Kidney (tissue), 14 donors: Measurements from ENCODE around the gene JMJD1C. TPM values are rescaled to one million over a fixed set of nuclear protein-coding genes. Genes with fewer than 3 reads are reported as not detected.

Experiments used
- DNase-seq, 5 donors: peaks; one replicate each; pipeline ENCODE4 v3.0.0-alpha.2; 2013 to 2020
- FAIRE-seq: peaks from 2 replicates; lab custom pipeline; 2012; peaks lifted over from hg19 to GRCh38; lab: Jason Lieb, UNC
- H3K27ac ChIP-seq, 2 donors: one replicate each; pipeline ENCODE4 v1.7.0; 2013; ENCODE audit warnings: low read depth in 2 of 2, low read length in 2 of 2, inconsistent platforms in 1 of 2
- H3K27me3 ChIP-seq: one replicate; pipeline ENCODE4 v1.7.1; 2013; ENCODE audit warnings: low read length, inconsistent platforms; ENCODE audit not compliant: control insufficient read depth, insufficient read depth
- H3K36me3 ChIP-seq, 3 donors: one replicate each; pipeline versions ENCODE4 v1.7.0 to v1.7.1; 2013; ENCODE audit warnings: low read length in 3 of 3, control low read depth in 1 of 3, inconsistent platforms in 1 of 3; ENCODE audit not compliant: insufficient read depth in 3 of 3, control insufficient read depth in 2 of 3
- H3K4me1 ChIP-seq, 3 donors: one replicate each; pipeline versions ENCODE4 v1.7.0 to v1.7.1; 2013; ENCODE audit warnings: low read length in 3 of 3, inconsistent platforms in 1 of 3, low read depth in 1 of 3; ENCODE audit not compliant: control insufficient read depth in 2 of 3, insufficient read depth in 2 of 3
- H3K4me3 ChIP-seq, 3 donors: one replicate each; pipeline versions ENCODE4 v1.7.0 to v1.8.1; 2013; ENCODE audit warnings: low read length in 3 of 3, control low read depth in 1 of 3, inconsistent platforms in 1 of 3
- H3K9ac ChIP-seq, 3 donors: one replicate each; pipeline versions ENCODE4 v1.7.0 to v1.7.1; 2013; ENCODE audit warnings: low read length in 3 of 3, control low read depth in 1 of 3, inconsistent platforms in 1 of 3
- H3K9me3 ChIP-seq, 3 donors: one replicate each; pipeline versions ENCODE4 v1.7.0 to v1.7.1; 2013; ENCODE audit warnings: low read length in 3 of 3, control low read depth in 1 of 3, inconsistent platforms in 1 of 3; ENCODE audit not compliant: control insufficient read depth in 2 of 3, insufficient read depth in 1 of 3
- CTCF ChIP-seq: IDR thresholded peaks from 3 replicates; pipeline ENCODE4 v1.5.1; 2012; ENCODE audit warnings: mild to moderate bottlenecking, moderate library complexity, borderline replicate concordance; ENCODE audit not compliant: insufficient read depth; ENCODE audit errors: extremely low read depth
- intact Hi-C: fragments of 100-400 bp; cut with DNase I; formaldehyde crosslinking; loops from one replicate; pipeline ENCODE4 v1.11.1; 2022
- polyA plus RNA-seq: library from polyadenylated mRNA; stranded (reverse); fragments of 350-450 nt; fragmentation: Illumina TruSeq; extraction: RNeasy Lipid Tissue Mini Kit (QIAGEN cat#74804); gene quantifications from one replicate; pipeline ENCODE4 v1.2.3, GENCODE V29; 2014; ENCODE audit warnings: low read depth, low replicate concordance; ENCODE audit not compliant: insufficient read depth
- total RNA-seq: library from RNA; stranded (reverse); fragmentation: NEBNext Ultra II Directional; extraction: Animal tissue kit (Norgen Biotek cat#: 25700); gene quantifications from one replicate; pipeline ENCODE4 v1.2.1, GENCODE V29; 2021
- donor health status: control.
- donor health status: control.
- donor health status: control.
- donor health status: control.
- donor health status: control.
- donor health status: DM: yes; HTN: yes; CAD: no.
- donor health status: Normal renal cell carcinoma (clear cell type).

JMJD1C gene
- total and polyA plus RNA-seq, 2 donors from 2014 or later: 18.9 to 92.9 TPM

- no peak for TF ChIP-seq CTCF
- DNase-seq (no peak), FAIRE-seq (no peak)
- Histone ChIP-seq H3K27me3 (no peaks in the 10 kb centered on the region), H3K36me3 (no peaks in the 10 kb centered on the region), H3K9ac (no peak overlapping the region), H3K4me1 (no peaks in the 10 kb centered on the region), H3K27ac (no peak overlapping the region), H3K9me3 (peaks cover 0 to 4% (median 0%) of the 10 kb centered on the region in 3 donors), H3K4me3 (no peak overlapping the region)
- intact Hi-C loops: no loop called here
Observed at GRCh38 chr10:63393050-63393449, 72.7 kb downstream of the JMJD1C start.

- Histone ChIP-seq H3K9ac (no peak overlapping the region), H3K27ac (no peak overlapping the region), H3K9me3 (peaks cover 0 to 4% (median 0%) of the 10 kb centered on the region in 3 donors), H3K4me1 (no peaks in the 10 kb centered on the region), H3K4me3 (no peak overlapping the region), H3K36me3 (no peaks in the 10 kb centered on the region), H3K27me3 (no peaks in the 10 kb centered on the region)
- DNase-seq: no peak
- no peak for TF ChIP-seq CTCF
- intact Hi-C loops: no loop called here
- no peak for FAIRE-seq
Observed at GRCh38 chr10:63392224-63392623, 73.6 kb downstream of the JMJD1C start.

GRCh38 chr10:63391812-63392211 is 74.0 kb downstream of the JMJD1C start:
- Histone ChIP-seq H3K4me3 (no peak overlapping the region), H3K27ac (no peak overlapping the region), H3K27me3 (no peaks in the 10 kb centered on the region), H3K36me3 (no peaks in the 10 kb centered on the region), H3K9ac (no peak overlapping the region), H3K9me3 (peaks cover 0 to 4% (median 0%) of the 10 kb centered on the region in 3 donors), H3K4me1 (no peaks in the 10 kb centered on the region)
- DNase-seq (no peak), FAIRE-seq (no peak)
- intact Hi-C loops: no loop called here
- TF ChIP-seq CTCF: no peak

GRCh38 chr10:63390521-63390920 is 75.3 kb downstream of the JMJD1C start:
- no peaks in the 10 kb centered on the region for H3K36me3 ChIP-seq
- H3K9me3 ChIP-seq: peaks cover 0 to 4% (median 0%) of the 10 kb centered on the region in 3 donors
- no peaks in the 10 kb centered on the region for H3K27me3 ChIP-seq
- intact Hi-C loops: no loop called here
- FAIRE-seq (no peak), DNase-seq (no peak)
- no peak for TF ChIP-seq CTCF
- peaks cover 0 to 2% (median 0%) of the 10 kb centered on the region in 3 donors for H3K4me1 ChIP-seq
- H3K27ac ChIP-seq: no peak overlapping the region
- H3K9ac ChIP-seq: no peak overlapping the region
- no peak overlapping the region for H3K4me3 ChIP-seq
